IPS-11a (cell line): ENCODE measurements around the gene FSTL4.

ENCODE experiments used
- H3K4me3 ChIP-seq: one replicate; pipeline ENCODE4 v1.5.1; 2013; ENCODE audit warnings: low read depth, low read length, control low read depth

Gene FSTL4

GRCh38 chr5:133434336-133434735, 178.0 kb downstream of the FSTL4 start:
- no peak overlapping the region for H3K4me3 ChIP-seq

- H3K4me3 ChIP-seq = no peak overlapping the region
Measured at GRCh38 chr5:133433641-133434040, 178.7 kb downstream of the FSTL4 start.

GRCh38 chr5:133432956-133433532, 179.3 kb downstream of the FSTL4 start:
- no peak overlapping the region for H3K4me3 ChIP-seq

- no peak overlapping the region for H3K4me3 ChIP-seq
Measured at GRCh38 chr5:133431326-133431865, 180.9 kb downstream of the FSTL4 start.

GRCh38 chr5:133430095-133430494, 182.2 kb downstream of the FSTL4 start:
- H3K4me3 ChIP-seq = no peak overlapping the region

GRCh38 chr5:133429046-133429445, 183.3 kb downstream of the FSTL4 start:
- H3K4me3 ChIP-seq = no peak overlapping the region

GRCh38 chr5:133428072-133428660, 184.2 kb downstream of the FSTL4 start:
- H3K4me3 ChIP-seq = no peak overlapping the region

GRCh38 chr5:133427121-133427777, 185.1 kb downstream of the FSTL4 start:
- H3K4me3 ChIP-seq = no peak overlapping the region

GRCh38 chr5:133426264-133426663, 186.1 kb downstream of the FSTL4 start:
- H3K4me3 ChIP-seq = no peak overlapping the region

GRCh38 chr5:133425764-133426163, 186.6 kb downstream of the FSTL4 start:
- H3K4me3 ChIP-seq = no peak overlapping the region

GRCh38 chr5:133425222-133425621, 187.1 kb downstream of the FSTL4 start:
- no peak overlapping the region for H3K4me3 ChIP-seq

GRCh38 chr5:133423618-133424282, 188.6 kb downstream of the FSTL4 start:
- no peak overlapping the region for H3K4me3 ChIP-seq

- no peak overlapping the region for H3K4me3 ChIP-seq
Measured at GRCh38 chr5:133423011-133423617, 189.2 kb downstream of the FSTL4 start.

GRCh38 chr5:133421806-133422205, 190.5 kb downstream of the FSTL4 start:
- no peak overlapping the region for H3K4me3 ChIP-seq

GRCh38 chr5:133421394-133421793, 190.9 kb downstream of the FSTL4 start:
- H3K4me3 ChIP-seq = no peak overlapping the region

GRCh38 chr5:133420440-133421301, 191.7 kb downstream of the FSTL4 start:
- H3K4me3 ChIP-seq = no peak overlapping the region

GRCh38 chr5:133415906-133416305, 196.4 kb downstream of the FSTL4 start:
- no peak overlapping the region for H3K4me3 ChIP-seq

- H3K4me3 ChIP-seq = no peak overlapping the region
Measured at GRCh38 chr5:133415506-133415905, 196.8 kb downstream of the FSTL4 start.

- H3K4me3 ChIP-seq = no peak overlapping the region
Measured at GRCh38 chr5:133412661-133413060, 199.7 kb downstream of the FSTL4 start.

- no peak overlapping the region for H3K4me3 ChIP-seq
Measured at GRCh38 chr5:133410335-133410828, 202.0 kb downstream of the FSTL4 start.
